ENCODE results near the gene PODNL1.

Gene PODNL1

DNA sequence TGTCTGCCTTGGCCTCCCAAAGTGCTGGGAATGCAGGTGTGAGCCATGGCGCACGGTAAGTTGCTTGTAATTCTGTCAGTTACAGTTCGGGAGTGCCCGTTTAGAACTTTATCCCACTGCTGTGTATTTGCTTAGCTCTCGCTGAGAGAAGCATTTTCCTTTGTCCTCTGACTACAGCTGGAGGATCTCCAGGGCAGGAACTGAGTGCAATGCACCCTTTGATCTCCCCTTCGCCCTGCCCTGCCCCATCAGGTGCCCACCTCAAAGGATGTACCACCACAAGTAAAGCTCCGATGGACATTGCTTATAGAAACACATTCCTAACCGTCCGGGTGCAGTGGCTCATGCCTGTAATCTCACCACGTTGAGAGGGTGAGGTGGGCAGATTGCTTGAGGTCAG lies 38.8 kb downstream of the PODNL1 start:
- no peak for DNase-seq

DNA sequence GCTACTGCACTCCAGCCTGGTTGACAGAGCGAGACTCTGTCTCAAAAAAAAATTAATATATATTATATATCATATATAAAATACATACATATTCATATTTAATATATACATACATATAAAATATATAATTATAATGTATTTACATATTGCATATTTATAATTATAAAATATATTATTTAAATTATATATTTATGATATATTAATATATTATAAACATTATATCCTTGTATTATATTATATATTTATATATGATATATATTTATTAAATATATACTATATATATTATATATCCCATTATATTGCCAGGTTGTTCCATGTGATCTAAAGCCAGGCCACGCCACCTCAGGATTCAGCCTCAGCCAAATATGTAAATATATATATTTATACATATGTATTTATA lies 42.0 kb downstream of the PODNL1 start:
- no peak for DNase-seq

GRCh38 chr19:13894552-13894951 lies 43.7 kb downstream of the PODNL1 start:
- DNase-seq, result no peak

GRCh38 chr19:13892870-13893269 lies 45.3 kb downstream of the PODNL1 start:
- no peak for DNase-seq

GRCh38 chr19:13890136-13890535 lies 48.1 kb downstream of the PODNL1 start:
- DNase-seq, result no peak

DNA sequence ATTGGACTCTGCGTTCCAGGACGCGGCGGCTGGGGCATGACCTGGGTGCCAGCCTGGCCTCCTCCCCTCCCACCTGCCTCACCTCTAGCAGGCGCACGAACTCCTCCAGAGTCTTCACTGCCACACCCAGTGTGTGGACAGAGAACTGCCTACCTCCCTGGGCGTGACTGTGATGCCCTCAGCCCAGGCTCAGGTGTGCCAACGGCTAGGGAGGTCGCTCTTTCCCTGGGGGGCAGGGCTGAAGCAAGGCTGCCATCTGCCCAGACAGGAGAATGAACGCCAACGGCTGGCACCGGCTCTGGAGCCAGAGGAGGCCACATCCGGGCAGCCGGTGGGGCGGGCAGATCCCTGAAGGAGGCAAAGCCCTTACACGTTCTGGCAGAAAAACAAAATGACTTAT lies 49.9 kb downstream of the PODNL1 start:
- DNase-seq, result no peak

DNA sequence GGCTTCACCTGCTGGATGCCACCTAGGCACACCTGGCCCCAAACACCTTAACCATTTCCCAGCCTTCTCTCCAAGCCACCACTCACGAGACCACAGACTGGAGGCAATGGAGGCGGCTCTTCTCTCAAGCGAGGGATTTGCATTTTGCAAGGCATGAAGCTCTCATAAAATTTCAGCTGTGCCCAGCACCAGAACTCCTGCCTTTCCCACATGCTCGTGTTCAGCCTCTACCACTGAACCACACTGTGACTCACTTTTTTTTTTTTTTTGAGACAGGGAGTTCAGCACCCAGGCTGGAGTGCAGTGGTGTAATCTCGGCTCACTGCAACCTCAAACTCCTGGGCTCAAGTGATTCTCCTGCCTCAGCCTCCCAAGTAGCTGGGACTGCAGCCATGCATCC lies 50.7 kb downstream of the PODNL1 start:
- no peak for DNase-seq

GRCh38 chr19:13887018-13887436 lies 51.2 kb downstream of the PODNL1 start:
- no peak for DNase-seq

- no peak for DNase-seq
Measured at GRCh38 chr19:13885826-13886365, 52.3 kb downstream of the PODNL1 start.

DNA sequence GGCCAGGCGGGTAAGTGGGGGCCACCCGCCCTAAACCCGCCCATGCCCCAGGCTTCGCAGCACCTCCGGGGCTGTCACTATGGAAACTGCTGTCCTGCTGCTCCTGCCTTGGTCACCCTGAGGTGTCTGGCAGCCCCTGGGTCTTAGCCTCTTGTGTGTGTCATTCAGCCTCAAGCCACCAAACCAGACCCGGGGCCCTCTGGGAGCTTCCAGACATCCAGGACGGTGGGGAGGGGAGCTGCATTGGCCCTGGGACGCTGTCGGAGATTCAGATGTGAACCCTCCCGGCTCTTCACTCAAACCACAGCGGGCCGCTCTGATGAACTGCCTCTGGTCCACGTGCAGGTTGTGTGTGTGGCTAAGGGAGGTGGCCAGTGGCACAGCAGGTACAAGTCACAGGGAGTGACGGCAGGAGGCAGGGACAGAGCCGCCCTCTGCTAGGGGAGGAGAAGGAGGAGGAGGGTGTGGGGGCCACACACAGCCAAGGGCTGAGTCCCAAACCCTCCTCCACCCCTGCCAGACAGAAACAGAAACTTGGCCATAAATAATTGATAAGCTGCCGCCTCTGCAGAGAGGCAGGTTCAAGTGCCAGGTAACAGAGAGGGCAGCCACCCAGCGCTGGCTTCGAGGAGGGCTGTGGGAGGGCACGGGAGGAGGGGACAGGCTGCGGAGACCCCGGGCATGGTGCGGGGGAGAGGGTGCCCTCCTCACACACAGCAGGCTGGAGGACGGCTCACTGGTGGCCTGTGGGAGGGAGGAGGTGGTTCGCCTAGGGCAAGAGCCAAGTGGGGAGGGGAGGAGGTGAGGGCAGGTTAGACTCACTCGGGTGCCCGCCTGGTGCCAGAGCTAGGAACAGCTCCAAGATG lies 53.3 kb downstream of the PODNL1 start:
- no peak for DNase-seq

- DNase-seq, result no peak
Measured at GRCh38 chr19:13883516-13884064, 54.6 kb downstream of the PODNL1 start.

DNA sequence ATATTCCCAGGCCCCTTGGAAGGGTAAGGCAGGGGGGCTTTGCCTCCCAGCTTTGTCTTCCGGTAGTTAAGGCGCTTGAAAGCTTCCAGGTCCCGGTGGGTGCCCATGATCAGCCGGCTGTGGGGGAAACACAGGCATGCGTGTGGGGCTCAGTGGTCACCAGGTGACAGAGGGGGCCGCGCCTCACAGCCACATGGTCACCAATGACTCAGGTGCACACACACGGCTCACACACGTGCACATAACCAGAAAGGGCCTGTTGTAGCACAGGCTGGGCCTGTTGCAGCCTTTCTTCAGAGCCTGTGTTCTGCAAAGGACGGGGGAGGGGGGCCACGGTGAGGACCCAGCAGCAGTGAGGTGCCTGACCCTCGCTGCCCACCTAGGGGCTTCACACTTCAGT lies 55.4 kb downstream of the PODNL1 start:
- no peak for DNase-seq

- no peak for DNase-seq
Measured at GRCh38 chr19:13882419-13882795, 55.8 kb downstream of the PODNL1 start.

DNA sequence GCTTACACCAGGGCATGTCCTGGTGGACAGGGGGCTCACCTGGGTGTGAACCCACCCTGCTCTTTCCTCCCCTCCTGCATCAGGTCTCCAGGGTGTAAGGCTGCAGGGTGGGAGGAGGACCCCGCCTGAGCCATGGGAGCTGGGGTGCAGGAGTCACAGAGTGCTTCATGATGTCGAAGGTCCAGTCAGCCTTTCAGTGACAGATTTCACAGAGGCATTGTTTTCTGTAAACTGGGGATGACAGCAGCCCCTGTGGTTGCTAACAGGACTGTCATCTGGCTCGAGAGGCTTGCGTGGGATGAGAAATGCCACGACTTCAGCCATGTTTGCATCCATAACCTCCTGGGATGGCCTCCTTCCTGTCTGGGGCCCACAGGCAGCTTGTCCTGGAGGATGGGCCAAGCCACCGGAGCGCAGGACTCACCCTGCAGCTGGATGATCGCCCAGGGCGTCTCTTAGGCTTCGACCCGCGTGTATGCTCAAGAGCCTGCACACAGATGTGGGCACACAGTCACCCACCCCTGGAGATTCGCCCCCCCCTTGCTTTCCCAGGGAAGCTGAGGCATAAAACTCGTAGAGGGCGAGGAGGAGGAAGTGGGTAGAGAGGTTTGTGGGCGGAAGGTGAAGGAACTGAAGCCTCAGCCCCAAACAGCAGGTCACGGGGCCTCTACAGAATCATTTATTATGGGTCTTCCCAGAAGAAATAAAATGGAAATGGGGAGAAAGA lies 56.4 kb downstream of the PODNL1 start:
- peak in 15 of 56 donors; percentile 2 to 71 (median 20) for DNase-seq

DNA sequence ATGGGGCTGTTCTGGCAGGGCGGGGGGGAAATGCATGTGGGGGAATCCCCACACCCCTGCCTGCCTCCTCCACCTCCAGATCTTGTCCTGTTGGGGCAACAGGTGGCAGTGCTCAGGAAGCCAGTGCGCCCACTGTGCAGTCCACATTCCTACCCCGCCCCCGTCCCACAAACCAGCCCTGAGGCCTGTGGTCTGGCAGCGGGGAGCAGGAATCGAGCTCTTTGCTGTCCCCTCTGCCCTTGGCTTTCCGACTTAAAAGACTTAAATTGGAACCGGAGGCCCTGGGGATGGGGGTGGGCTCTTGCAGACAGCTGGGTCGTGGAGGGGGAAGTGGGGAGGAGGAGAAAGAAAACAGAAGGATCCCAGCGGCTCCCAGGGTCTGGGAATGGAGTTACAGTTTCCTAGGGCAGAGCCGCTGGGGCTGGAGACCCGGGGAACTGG lies 56.9 kb downstream of the PODNL1 start:
- DNase-seq, result peak in 2 of 56 donors; percentile 13 to 20

Measured in nucleus accumbens (tissue), 56 donors.